ENCODE data around the gene RPRD1A.
"Not testable (repeated sequence)": the region's sequence is repeated elsewhere in the genome, so short reads cannot be mapped to it uniquely, and the experiment has no call there.

The RPRD1A gene, protein sequence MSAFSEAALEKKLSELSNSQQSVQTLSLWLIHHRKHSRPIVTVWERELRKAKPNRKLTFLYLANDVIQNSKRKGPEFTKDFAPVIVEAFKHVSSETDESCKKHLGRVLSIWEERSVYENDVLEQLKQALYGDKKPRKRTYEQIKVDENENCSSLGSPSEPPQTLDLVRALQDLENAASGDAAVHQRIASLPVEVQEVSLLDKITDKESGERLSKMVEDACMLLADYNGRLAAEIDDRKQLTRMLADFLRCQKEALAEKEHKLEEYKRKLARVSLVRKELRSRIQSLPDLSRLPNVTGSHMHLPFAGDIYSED

DNA sequence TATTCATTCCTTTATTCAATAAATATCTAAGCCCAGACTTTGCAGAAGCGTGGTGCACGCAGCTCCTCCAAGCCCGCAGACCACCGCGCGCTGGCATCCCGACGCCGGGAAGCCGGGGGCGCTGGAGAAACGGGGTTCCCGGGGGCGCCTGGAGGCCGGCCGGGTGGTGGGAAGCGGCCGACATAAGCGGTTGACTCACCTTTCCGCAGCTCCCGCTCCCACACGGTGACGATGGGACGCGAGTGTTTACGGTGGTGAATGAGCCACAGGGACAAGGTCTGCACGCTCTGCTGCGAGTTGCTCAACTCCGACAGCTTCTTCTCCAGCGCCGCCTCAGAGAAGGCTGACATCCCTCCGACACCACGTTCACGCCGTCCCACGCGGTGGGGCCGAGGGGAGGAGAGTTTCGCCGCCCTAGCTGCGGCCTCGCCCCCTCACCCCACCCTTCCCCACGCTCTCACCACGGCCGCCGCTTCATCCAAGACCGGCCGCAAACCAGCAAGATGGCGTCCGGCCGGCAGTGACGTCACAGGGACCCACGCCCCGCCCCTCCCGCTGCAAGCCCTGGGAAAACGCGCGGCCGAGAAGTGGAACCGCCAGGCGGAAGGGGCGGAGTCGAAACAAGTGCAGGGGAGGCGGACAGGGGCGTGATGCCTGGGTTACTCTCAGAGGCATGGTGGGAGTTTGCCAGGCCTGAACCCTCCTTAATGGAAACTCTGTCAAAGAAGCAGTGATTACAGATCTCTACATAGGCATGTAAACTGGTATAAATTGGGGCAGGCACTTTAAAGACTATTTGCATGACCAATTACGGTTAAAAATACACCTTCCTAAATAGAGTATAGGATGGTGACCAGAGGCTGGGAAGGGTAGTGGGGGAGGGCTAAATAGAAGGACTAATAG, at the start of gene RPRD1A:
Gene RPRD1A (minus strand): TSS at position 505 of the 903 bp plus-strand sequence. CDS start 155 bp downstream, at position 350.
- in situ Hi-C loops (cut with MboI; ENCODE audit: low sequenced_read_pairs): no loop called here

- in situ Hi-C loops (cut with MboI; ENCODE audit: low sequenced_read_pairs): not testable (repeated sequence)
These were observed 49.4 kb upstream of the RPRD1A start for GRCh38 chr18:36116771-36117170.

- in situ Hi-C loops (cut with MboI; ENCODE audit: low sequenced_read_pairs): no loop called here
These were observed 47.4 kb upstream of the RPRD1A start for GRCh38 chr18:36114738-36115137.

DNA sequence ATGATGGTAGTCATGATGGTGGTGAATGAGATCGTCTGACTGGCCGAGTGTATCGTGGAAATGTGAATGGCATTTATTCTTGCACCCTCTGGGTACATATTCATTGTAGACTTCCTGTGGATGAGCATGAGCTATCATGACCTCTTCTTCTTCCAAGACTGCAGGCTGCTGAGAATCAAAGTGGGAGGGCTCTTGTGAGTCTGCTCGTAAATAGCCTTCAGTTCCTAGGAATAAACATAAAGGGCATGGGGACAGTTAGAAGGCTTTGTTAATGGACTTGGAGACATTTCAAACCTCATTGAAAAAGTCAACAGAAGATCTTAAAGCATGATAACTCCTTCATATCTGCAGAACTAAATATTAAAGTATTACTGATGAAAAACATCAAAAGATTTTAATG, 46.9 kb upstream of the RPRD1A start:
- in situ Hi-C loops (cut with MboI; ENCODE audit: low sequenced_read_pairs): no loop called here

DNA sequence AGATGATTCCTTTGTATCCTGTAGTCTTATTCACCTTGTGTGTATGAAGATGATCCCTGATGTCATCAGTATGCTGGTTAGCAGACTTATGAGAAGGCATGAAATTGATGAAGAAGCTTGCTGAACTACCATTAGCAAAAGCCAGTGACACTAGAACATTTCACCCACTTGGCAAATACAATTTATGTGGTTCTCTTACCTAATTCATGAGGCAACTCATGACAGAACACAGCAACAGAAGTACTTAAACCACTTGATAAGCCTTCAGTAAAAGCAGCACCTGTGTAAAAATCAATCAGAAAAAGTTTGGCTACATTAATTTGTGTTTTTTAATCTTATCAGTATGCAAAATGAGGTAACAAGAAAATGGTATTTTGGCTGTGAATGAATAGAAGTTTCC, 44.9 kb upstream of the RPRD1A start:
- in situ Hi-C loops (cut with MboI; ENCODE audit: low sequenced_read_pairs): no loop called here

GRCh38 chr18:36109737-36110136, 42.4 kb upstream of the RPRD1A start:
- in situ Hi-C loops (cut with MboI; ENCODE audit: low sequenced_read_pairs): no loop called here

- in situ Hi-C loops (cut with MboI; ENCODE audit: low sequenced_read_pairs): no loop called here
These were observed 41.2 kb upstream of the RPRD1A start for GRCh38 chr18:36108601-36109000.

DNA sequence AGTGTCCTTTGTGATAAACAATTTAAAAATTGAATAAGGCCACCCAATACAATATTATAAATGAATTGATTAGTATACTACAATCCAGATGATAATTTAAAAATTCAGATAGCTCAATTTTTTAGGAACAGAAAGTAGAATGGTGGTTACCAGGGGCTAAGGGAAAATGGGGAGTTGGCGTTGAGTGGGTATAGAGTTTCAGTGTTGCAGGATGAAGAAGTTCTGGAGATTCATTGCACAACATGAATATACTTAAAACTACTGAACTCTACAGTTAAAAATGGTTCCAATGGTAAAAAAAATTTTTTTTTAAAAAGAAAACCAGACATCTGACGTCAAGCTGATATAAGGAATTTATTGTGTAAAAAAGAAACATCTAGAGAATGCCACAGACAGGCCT, 40.8 kb upstream of the RPRD1A start:
- in situ Hi-C loops (cut with MboI; ENCODE audit: low sequenced_read_pairs): no loop called here

DNA sequence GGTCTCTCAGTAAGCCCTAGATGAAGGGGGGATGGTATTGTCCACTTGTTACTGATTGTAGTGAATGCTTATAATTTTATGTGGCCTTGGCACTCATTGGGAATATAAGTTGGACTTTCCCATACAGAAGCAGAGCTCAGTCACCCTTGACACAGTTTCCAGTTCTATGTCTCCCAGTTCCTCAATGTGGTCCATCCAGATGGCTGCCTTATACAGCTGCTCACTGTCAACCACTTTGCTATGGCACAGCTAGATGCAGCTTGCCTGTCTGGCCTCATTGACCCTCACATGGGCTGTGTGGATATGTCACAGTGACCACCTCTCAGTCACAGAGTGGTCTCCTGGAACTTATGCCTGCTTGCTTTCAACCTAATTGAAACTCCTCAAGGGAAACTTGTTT, 40.1 kb upstream of the RPRD1A start:
- in situ Hi-C loops (cut with MboI; ENCODE audit: low sequenced_read_pairs): no loop called here

DNA sequence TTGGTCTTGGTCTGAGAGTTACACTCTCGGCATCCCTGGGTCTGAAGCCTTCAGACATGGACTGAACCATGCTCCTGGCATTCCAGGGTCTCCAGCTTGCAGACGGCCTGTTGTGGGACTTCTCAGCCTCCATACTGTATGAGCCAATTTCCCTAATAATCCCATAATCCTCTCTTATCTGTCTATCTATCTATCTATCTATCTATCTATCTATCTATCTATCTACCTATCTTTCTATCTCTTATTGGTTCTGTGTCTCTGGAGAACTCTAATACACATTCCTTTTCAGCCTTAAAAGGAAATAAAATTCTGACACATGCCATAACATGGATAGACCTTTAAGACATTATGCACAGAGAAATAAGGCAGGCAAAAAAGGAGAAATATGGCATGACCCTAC, 37.4 kb upstream of the RPRD1A start:
- in situ Hi-C loops (cut with MboI; ENCODE audit: low sequenced_read_pairs): no loop called here

DNA sequence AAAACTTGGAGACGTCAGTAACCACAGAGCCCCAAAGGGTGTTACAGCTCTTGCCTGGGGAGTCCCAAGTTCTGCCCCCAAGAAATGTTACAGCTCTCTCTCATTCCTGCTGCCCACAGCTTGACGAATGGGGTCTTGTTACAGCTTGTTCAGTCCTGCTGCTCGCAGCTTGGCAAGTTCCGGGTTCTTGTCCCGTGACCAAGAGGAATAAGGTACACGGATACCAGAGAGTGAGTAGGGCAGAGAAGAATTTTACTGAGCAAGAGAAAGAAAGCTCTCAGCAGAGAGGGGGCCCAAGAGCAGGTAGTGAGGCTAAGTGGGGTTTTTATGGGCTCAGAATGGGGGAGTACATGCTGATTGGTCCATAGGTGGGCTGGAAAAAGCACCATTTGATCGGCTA, 34.6 kb upstream of the RPRD1A start:
- in situ Hi-C loops (cut with MboI; ENCODE audit: low sequenced_read_pairs): no loop called here

DNA sequence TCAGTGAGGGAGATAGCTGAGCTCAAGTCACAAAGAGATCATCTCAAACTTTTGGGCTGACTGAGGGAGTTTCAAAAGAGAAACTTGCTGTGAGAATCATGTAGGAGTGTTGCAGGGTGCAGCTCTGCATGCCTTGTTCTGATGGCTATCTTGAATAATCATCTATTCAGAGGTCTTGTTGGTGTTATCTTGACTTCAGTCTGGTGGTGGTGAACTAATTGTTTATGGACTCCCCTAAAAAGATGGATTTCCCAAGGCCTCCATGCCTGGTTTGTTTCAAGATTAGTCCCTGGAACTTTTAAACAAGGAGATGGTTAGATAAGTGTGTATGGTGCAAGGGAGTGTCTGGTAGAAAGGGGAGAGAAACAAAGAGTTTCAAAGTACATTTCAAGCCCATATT, 32.0 kb upstream of the RPRD1A start:
- in situ Hi-C loops (cut with MboI; ENCODE audit: low sequenced_read_pairs): no loop called here

DNA sequence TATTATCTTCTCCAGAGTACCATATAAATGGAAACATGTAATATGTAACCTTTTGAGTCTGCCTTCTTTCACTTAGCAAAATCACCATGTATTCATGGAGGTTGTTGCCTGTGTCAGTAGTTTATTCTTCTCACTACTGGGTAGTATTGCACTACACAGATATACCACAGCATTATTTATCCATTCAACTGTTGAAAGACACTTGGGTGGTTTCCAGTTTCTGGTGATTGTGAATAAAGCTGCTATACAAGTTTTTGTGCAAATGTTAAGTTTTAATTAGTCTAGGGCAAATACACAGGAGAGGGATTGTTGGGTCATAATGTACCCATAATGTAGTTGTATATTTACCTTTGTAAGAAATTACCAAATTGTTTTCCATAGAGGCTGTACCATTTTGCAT, 29.6 kb upstream of the RPRD1A start:
- in situ Hi-C loops (cut with MboI; ENCODE audit: low sequenced_read_pairs): no loop called here

DNA sequence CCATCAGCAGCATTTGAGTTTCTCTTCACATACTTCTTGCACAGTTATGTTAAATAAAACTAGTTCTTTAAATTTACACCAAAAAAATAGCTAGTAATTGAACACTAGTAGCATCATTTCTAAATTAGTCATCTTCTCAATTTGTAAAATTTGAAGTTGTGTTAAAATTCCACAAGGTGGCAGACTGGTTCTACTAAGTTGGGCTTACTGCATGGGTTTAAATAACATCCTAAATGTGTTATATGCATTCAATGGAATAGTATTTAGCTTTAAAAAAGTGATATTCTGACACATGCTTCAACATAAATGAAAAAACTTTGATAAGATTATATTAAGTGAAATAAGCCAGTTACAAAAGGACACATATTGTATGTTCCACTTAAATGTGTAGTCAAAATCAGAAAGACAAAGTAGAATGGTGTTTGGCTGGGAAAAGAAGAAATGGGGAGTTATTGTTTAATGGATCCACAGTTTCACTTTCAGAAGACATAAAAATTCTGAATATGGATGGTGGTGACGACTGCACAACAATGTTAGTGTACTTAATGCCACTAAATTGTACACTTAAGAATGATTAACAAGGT, 28.7 kb upstream of the RPRD1A start:
- in situ Hi-C loops (cut with MboI; ENCODE audit: low sequenced_read_pairs): no loop called here

DNA sequence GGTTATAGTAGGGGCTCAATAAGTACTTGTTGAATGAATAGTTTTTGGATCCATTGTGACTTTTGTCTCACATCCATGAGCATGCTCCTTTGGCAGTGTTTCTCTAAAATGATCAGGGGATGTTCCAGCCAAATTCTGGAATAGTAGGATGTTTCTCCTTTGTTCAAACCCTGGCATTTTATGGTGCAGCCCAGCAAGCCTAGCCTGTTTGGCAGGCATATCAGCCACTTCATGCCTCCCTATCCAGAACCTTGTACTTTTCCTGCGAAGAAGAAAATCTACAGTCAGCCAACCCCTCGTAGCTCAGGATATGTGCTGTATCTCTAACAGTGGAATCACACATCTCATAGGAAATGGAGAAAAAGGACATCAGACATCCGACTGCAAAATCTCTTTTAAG, 27.1 kb upstream of the RPRD1A start:
- in situ Hi-C loops (cut with MboI; ENCODE audit: low sequenced_read_pairs): no loop called here

GRCh38 chr18:36092116-36092515, 24.8 kb upstream of the RPRD1A start:
- in situ Hi-C loops (cut with MboI; ENCODE audit: low sequenced_read_pairs): not testable (repeated sequence)

- in situ Hi-C loops (cut with MboI; ENCODE audit: low sequenced_read_pairs): no loop called here
These were observed 21.6 kb upstream of the RPRD1A start for GRCh38 chr18:36089001-36089400.

DNA sequence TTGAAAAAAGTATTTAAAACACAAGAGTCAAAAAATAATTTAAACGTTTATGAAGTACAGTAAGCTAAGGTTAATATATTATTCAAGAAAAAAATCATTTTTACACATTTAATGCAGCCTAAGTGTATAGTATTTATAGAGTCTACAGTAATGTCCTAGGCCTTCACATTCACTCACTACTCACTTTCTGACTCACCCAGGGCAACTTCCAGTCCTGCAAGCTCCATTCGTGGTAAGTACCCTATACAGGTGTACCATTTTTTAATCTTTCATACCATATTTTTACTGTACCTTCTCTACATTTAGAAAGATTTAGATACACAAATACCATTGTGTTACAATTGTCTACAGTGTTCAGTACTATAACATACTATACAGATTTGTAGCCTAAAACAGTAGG, 20.9 kb upstream of the RPRD1A start:
- in situ Hi-C loops (cut with MboI; ENCODE audit: low sequenced_read_pairs): no loop called here

DNA sequence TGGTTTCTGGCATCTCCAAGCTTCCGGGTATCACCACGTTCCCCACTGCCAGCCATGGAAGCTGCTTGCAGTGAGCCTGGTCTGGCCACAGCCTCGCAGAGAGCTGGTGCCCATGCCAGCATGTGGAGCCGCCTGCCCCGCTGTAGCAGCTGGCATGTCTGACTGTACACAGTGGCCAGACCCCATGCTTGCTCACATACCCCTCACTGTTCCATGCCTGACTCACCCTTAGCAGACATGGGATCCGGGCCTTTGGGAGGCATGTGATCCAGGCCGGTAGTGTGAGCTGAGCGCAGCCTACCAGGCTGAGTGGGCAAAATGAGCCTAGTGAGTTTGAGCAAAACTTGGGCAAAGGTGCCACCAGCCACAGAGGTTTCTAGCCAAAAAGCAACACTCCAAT, 18.8 kb upstream of the RPRD1A start:
- in situ Hi-C loops (cut with MboI; ENCODE audit: low sequenced_read_pairs): no loop called here

GRCh38 chr18:36085195-36085594, 17.8 kb upstream of the RPRD1A start:
- in situ Hi-C loops (cut with MboI; ENCODE audit: low sequenced_read_pairs): no loop called here

DNA sequence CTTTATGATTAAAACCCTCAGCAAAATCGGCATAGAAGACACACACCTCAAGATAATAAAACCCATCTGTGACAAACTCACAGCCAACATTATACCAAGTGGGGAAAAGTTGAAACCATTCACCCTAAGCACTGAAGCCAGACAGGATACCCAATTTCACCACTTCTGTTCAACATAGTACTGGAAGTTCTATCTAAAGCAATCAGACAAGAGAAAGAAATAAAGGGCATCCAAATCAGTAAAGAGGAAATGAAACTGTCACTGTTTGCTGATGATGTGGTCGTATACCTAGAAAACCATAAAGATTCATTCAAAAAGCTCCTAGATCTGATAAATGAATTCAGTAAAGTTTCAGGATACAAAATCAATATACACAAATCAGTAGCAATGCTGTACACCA, 16.4 kb upstream of the RPRD1A start:
- in situ Hi-C loops (cut with MboI; ENCODE audit: low sequenced_read_pairs): no loop called here

- in situ Hi-C loops (cut with MboI; ENCODE audit: low sequenced_read_pairs): not testable (repeated sequence)
These were observed 13.8 kb upstream of the RPRD1A start for GRCh38 chr18:36081118-36081517.

Data from hTERT RPE-1 (cell line).